ENCODE results near the gene FAM89A. TPM values are rescaled to one million over a fixed set of nuclear protein-coding genes. Genes with fewer than 3 reads are reported as not detected.

The FAM89A gene
- total RNA-seq, 1 experiment from 2014 or later = 1.5 TPM

DNA sequence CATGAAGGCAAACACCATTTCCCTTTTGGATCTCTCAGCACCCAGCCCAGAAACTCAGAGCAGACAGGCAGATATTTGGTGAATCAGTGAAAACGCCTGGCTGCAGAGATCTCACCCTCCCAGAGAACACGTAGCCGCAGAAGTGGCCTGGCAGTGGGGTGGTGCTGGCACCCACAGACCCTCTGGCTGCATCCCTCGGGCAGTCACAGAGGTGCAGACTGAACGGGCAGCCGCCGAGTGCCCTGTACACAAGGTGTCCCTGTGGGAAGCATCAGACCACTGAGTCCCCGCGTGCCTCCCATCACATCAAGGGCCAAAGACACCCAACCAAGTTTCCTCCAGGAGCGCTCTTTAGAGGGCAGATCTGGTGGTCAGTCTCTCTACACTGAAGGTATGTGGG is 12.1 kb downstream of the FAM89A start:
- no peak overlapping the region for H3K56ac ChIP-seq (ENCODE audit: insufficient read length, low read depth, low read length)
- H2BK20ac ChIP-seq (ENCODE audit: low read depth, low read length, poor library complexity, severe bottlenecking) = no peak overlapping the region
- no peak overlapping the region for H2BK5ac ChIP-seq (ENCODE audit: insufficient read length, low read length)
- WGBS (ENCODE audit: extremely low coverage, insufficient read length, low lambda C conversion rate) = no CpG with 5 or more reads among the region's 10 CpGs
- no peak overlapping the region for H4K8ac ChIP-seq (replicated peaks; ENCODE audit: insufficient read length, low read depth, low read length)
- Mint-ChIP-seq H3K4me1 (peaks cover 8 to 11% of the 10 kb centered on the region in 2 experiments), H3K27ac (no peak overlapping the region), H3K9me3 (no peaks in the 10 kb centered on the region), H3K27me3 (ENCODE audit: low read depth) (peaks cover 86% of the 10 kb centered on the region), H3K36me3 (ENCODE audit: insufficient read depth in 1 of 3, low read depth in 3 of 3) (no peaks in the 10 kb centered on the region), H3K4me3 (no peak overlapping the region)
- H2AK5ac ChIP-seq (ENCODE audit: insufficient read length, low read length) = no peak overlapping the region
- H3K4me1 ChIP-seq (ENCODE audit: insufficient read depth, low read length) = no peaks in the 10 kb centered on the region
- no peak overlapping the region for H2AFZ ChIP-seq (ENCODE audit: low read length)
- H4K91ac ChIP-seq (ENCODE audit: insufficient read length, low read depth, low read length) = no peak overlapping the region
- TF ChIP-seq, protein P1, sequence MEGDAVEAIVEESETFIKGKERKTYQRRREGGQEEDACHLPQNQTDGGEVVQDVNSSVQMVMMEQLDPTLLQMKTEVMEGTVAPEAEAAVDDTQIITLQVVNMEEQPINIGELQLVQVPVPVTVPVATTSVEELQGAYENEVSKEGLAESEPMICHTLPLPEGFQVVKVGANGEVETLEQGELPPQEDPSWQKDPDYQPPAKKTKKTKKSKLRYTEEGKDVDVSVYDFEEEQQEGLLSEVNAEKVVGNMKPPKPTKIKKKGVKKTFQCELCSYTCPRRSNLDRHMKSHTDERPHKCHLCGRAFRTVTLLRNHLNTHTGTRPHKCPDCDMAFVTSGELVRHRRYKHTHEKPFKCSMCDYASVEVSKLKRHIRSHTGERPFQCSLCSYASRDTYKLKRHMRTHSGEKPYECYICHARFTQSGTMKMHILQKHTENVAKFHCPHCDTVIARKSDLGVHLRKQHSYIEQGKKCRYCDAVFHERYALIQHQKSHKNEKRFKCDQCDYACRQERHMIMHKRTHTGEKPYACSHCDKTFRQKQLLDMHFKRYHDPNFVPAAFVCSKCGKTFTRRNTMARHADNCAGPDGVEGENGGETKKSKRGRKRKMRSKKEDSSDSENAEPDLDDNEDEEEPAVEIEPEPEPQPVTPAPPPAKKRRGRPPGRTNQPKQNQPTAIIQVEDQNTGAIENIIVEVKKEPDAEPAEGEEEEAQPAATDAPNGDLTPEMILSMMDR (conservative IDR thresholded peaks at IDR 0.05) = no peak
- no peak overlapping the region for H4K5ac ChIP-seq (ENCODE audit: insufficient read length, low read depth, low read length)
- H3K79me2 ChIP-seq (ENCODE audit: insufficient read depth, low read length) = no peaks in the 10 kb centered on the region
- H3K9me3 ChIP-seq (ENCODE audit: control insufficient read depth, low read depth, low read length) = no peaks in the 10 kb centered on the region
- DNase-seq = no peak
- no peak overlapping the region for H3K4me2 ChIP-seq (ENCODE audit: insufficient read depth, insufficient read length, low read length)
- H2BK120ac ChIP-seq (ENCODE audit: low read depth, low read length, poor library complexity, severe bottlenecking) = no peak overlapping the region
- H3T11ph ChIP-seq (ENCODE audit: low read length) = no peak overlapping the region
- no peak overlapping the region for H2BK15ac ChIP-seq (ENCODE audit: low read depth, low read length)
- no peak overlapping the region for H3K23ac ChIP-seq (ENCODE audit: insufficient read length, low read depth, low read length)
- no peak overlapping the region for H2BK12ac ChIP-seq (ENCODE audit: insufficient read length, low read depth, low read length)
- no peaks in the 10 kb centered on the region for H3K23me2 ChIP-seq (ENCODE audit: insufficient read length, low read depth, low read length, poor library complexity, severe bottlenecking)
- no peak overlapping the region for H3K4ac ChIP-seq (ENCODE audit: low read depth, low read length)
- H3K27ac ChIP-seq (ENCODE audit: insufficient read length, low read depth, low read length) = no peak overlapping the region
- no peaks in the 10 kb centered on the region for H4K20me1 ChIP-seq (ENCODE audit: control insufficient read depth, insufficient read depth, insufficient read length)
- H3K14ac ChIP-seq (ENCODE audit: insufficient read depth, low read length) = no peak overlapping the region
- no peaks in the 10 kb centered on the region; the same call in 1 of the 2 replicates for H3K27me3 ChIP-seq (ENCODE audit: insufficient read depth, low read length)
- no peaks in the 10 kb centered on the region for H3K79me1 ChIP-seq (ENCODE audit: insufficient read depth, low read depth, low read length, poor library complexity, severe bottlenecking)
- H3K9ac ChIP-seq (ENCODE audit: extremely low read depth, insufficient read length, low read length) = no peak overlapping the region
- H3K18ac ChIP-seq (ENCODE audit: insufficient read length, low read depth, low read length) = no peak overlapping the region
